Mesenteric fat pad (tissue), 1 donor: ENCODE measurements around the gene ATG13. TPM values are rescaled to one million over a fixed set of nuclear protein-coding genes. Genes with fewer than 3 reads are reported as not detected.

Experiments used
- DNase-seq: peaks from one replicate; pipeline ENCODE4 v3.0.0-alpha.2; 2020; ENCODE audit warnings: low spot score
- total RNA-seq: library from RNA; stranded (reverse); fragmentation: NEBNext Ultra II Directional; extraction: Animal tissue kit (Norgen Biotek cat#: 25700); gene quantifications from one replicate; pipeline ENCODE4 v1.2.1, GENCODE V29; 2021
- donor health status: DM: yes; HTN: yes; CAD: no.

Gene ATG13
- total RNA-seq, 1 donor from 2014 or later, result 49.7 TPM

DNA sequence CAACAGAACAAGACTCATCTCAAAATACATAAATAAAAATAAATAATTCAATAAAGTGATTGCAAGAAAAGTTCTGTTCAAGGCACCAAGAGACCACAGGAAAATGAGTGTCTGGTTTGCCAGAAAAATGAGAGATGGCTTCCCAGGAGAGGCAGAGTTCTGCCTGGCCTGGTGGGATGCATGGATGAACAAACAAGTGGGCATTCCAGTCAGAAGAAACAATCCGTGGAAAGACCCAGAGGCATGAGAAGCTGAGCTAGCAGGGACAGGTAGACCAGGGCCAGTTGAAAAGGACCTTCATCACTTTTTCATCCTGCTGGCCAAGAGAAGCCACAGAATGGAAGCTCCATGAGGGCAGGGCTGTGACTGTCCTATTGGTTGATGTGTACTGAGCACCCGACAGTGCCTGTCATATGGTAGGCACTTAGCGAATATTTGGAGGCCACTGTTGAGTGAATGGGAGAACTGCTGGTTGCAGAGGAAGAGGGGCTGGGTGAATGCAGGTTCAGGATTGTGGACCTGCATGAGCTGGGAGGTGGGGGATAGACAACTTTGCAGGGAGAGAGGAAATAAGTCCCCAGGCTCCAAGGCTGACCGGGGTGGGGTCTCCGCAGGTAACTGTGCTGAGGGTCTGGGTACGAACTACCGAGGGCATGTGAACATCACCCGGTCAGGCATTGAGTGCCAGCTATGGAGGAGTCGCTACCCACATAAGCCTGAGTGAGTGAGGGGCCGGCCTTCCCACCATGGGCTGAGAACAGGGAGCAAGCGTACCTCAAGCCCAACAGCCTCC is 105.4 kb downstream of the ATG13 start:
- no peak for DNase-seq

- no peak for DNase-seq
Measured at GRCh38 chr11:46723359-46723680, 106.0 kb downstream of the ATG13 start.

DNA sequence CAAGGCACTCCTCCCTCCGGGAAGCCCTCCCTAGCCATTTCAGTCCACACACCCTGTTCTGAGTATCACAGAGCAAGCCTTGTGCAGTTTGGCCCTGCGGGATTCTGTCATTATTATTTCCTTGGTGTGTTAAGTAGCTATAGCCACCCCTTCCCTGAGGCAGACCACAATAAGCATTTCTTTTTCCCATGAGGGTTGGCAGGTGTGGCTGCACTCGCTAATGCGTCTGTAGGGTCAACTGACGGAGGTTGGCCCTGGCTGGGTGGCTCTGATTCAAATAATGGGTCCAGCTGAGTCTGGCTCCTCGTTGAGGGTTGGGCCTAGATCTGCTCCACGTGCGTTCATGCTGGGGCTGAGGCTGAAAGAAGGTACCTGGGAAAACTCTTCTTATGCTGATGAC is 106.7 kb downstream of the ATG13 start:
- no peak for DNase-seq

Other genes with a start within 250 kb of the ATG13 start
- gene MDK, start 235.9 kb upstream of the ATG13 start, total RNA-seq, result 13.9 TPM
- not detected for gene CHRM4, start 225.8 kb upstream of the ATG13 start, total RNA-seq
- gene AMBRA1, start 23.5 kb upstream of the ATG13 start, total RNA-seq, result 22.3 TPM
- gene HARBI1, start 326 bp upstream of the ATG13 start, total RNA-seq, result 4.9 TPM
- 103 TPM for gene ARHGAP1, start 83.1 kb downstream of the ATG13 start, total RNA-seq
- 5.8 TPM for gene ZNF408, start 83.5 kb downstream of the ATG13 start, total RNA-seq
- gene F2, start 101.7 kb downstream of the ATG13 start, total RNA-seq, result not detected
- 54.4 TPM for gene CKAP5, start 228.7 kb downstream of the ATG13 start, total RNA-seq